GM23338 (cell line): ENCODE measurements around the gene EPHA8. TPM values are rescaled to one million over a fixed set of nuclear protein-coding genes. Genes with fewer than 3 reads are reported as not detected.

ENCODE experiments used
- ATAC-seq: fragments of 200-7000 bp; cut with Tn5 transposase; 3 replicates; pipeline ENCODE4 v1.9.1; 2020
- DNase-seq: peaks from one replicate; pipeline ENCODE4 v3.0.0-alpha.2; 2015; ENCODE audit warnings: low spot score
- H2AFZ ChIP-seq: fragments of 200-600 bp; sonication (generic); 2 replicates; pipeline ENCODE4 v1.8.0; 2016; ENCODE audit warnings: antibody characterized with exemption, mild to moderate bottlenecking, moderate library complexity
- H3F3A ChIP-seq: fragments of 200-600 bp; sonication (generic); replicated peaks from 2 replicates; pipeline ENCODE4 v1.8.0; 2017; ENCODE audit warnings: antibody characterized with exemption, mixed run types, low read depth
- H3K27ac ChIP-seq: fragments of 200-600 bp; sonication (generic); 2 replicates; pipeline ENCODE4 v1.6.1; 2016; ENCODE audit warnings: low read depth
- H3K27me3 ChIP-seq: fragments of 200-600 bp; sonication (generic); 2 replicates; pipeline ENCODE4 v1.8.0; 2016; ENCODE audit warnings: mild to moderate bottlenecking, mixed run types, moderate library complexity; ENCODE audit not compliant: insufficient read depth
- H3K36me3 ChIP-seq: fragments of 200-600 bp; sonication (generic); 2 replicates; pipeline ENCODE4 v1.8.0; 2016; ENCODE audit warnings: mild to moderate bottlenecking; ENCODE audit not compliant: insufficient read depth
- H3K4me1 ChIP-seq: fragments of 200-600 bp; sonication (generic); 2 replicates; pipeline ENCODE4 v1.8.0; 2016; ENCODE audit warnings: mild to moderate bottlenecking, moderate library complexity; ENCODE audit not compliant: insufficient read depth
- H3K4me2 ChIP-seq: fragments of 200-600 bp; sonication (generic); 2 replicates; pipeline ENCODE4 v1.7.1; 2017; ENCODE audit warnings: mixed run types
- H3K4me3 ChIP-seq: fragments of 200-600 bp; sonication (generic); 2 replicates; pipeline ENCODE4 v1.6.1; 2016; ENCODE audit warnings: mixed run types
- H3K79me2 ChIP-seq: fragments of 200-600 bp; sonication (generic); replicated peaks from 2 replicates; pipeline ENCODE4 v1.8.0; 2017; ENCODE audit warnings: mild to moderate bottlenecking; ENCODE audit not compliant: insufficient read depth
- H3K9me2 ChIP-seq: fragments of 200-600 bp; sonication (generic); 2 replicates; pipeline ENCODE4 v1.8.0; 2017; ENCODE audit not compliant: insufficient read depth
- H4K20me1 ChIP-seq: fragments of 200-600 bp; sonication (generic); replicated peaks from 2 replicates; pipeline ENCODE4 v1.8.0; 2017; ENCODE audit warnings: mild to moderate bottlenecking; ENCODE audit not compliant: insufficient read depth
- H3K27ac Mint-ChIP-seq: 2 replicates; pipeline ENCODE4 v1.8.0; 2020; ENCODE audit warnings: inconsistent platforms, mild to moderate bottlenecking, moderate library complexity, mixed read lengths
- H3K27me3 Mint-ChIP-seq: 3 replicates; pipeline ENCODE4 v1.8.0; 2022; ENCODE audit warnings: low read depth, mild to moderate bottlenecking, moderate library complexity, mixed read lengths, inconsistent platforms; ENCODE audit not compliant: insufficient read depth, poor library complexity
- H3K36me3 Mint-ChIP-seq: 3 replicates; pipeline ENCODE4 v1.8.0; 2021; ENCODE audit warnings: low read depth, mild to moderate bottlenecking, inconsistent platforms, moderate library complexity, mixed read lengths
- H3K4me1 Mint-ChIP-seq: 3 replicates; pipeline ENCODE4 v1.8.0; 2020; ENCODE audit warnings: mild to moderate bottlenecking, inconsistent platforms, mixed read lengths
- H3K4me3 Mint-ChIP-seq: 3 replicates; pipeline ENCODE4 v1.8.0; 2021; ENCODE audit warnings: moderate library complexity, mild to moderate bottlenecking, inconsistent platforms, mixed read lengths
- H3K9me3 Mint-ChIP-seq: 3 replicates; pipeline ENCODE4 v1.8.0; 2020; ENCODE audit warnings: moderate library complexity, mild to moderate bottlenecking, inconsistent platforms, mixed read lengths
- JUNB ChIP-seq: IDR thresholded peaks from one replicate; pipeline ENCODE4 v1.6.1; 2016; ENCODE audit warnings: antibody characterized with exemption; ENCODE audit not compliant: unreplicated experiment
- NANOG ChIP-seq: IDR thresholded peaks from 2 replicates; pipeline ENCODE4 v1.6.1; 2016; ENCODE audit warnings: antibody characterized with exemption, borderline replicate concordance
- polyA plus RNA-seq: library from polyadenylated mRNA; unstranded; fragments of >200 nt; fragmentation: Nextera tagmentation; extraction: Ambion mirVana; gene quantifications from 2 replicates; pipeline ENCODE4 v1.2.1, GENCODE V29; 2016
- total RNA-seq: library from RNA; depleted of rRNA; stranded (reverse); fragments of >200 nt; shearing (Covaris generic); gene quantifications from 2 replicates; pipeline ENCODE4 v1.2.3, GENCODE V29; 2014
- TF ChIP-seq, protein P1 (sequence below): IDR thresholded peaks from 2 replicates; pipeline ENCODE4 v1.6.1; 2016; ENCODE audit warnings: antibody characterized with exemption
- TF ChIP-seq, protein P2 (sequence below): IDR thresholded peaks from one replicate; pipeline ENCODE4 v1.6.1; 2018; ENCODE audit warnings: antibody characterized with exemption; ENCODE audit not compliant: unreplicated experiment
- TF ChIP-seq, protein P3 (sequence below), 2 experiments: fragments of 200-600 bp in 1 of 2; sonication (generic) in 1 of 2; conservative IDR thresholded peaks; 2 replicates each; pipeline versions ENCODE4 v1.5.1 to v1.6.1; 2016 to 2017; ENCODE audit warnings: antibody characterized with exemption in 2 of 2, low read depth in 2 of 2, mild to moderate bottlenecking in 2 of 2, moderate library complexity in 1 of 2
- TF ChIP-seq, protein P4 (sequence below): fragments of 250-450 bp; sonication (Bioruptor Pico); IDR thresholded peaks from 2 replicates; pipeline ENCODE4 v1.5.0; 2020; ENCODE audit warnings: mild to moderate bottlenecking, moderate library complexity

EPHA8 gene
- total and polyA plus RNA-seq, 2 experiments from 2014 or later = 2.3 to 5.0 TPM

DNA sequence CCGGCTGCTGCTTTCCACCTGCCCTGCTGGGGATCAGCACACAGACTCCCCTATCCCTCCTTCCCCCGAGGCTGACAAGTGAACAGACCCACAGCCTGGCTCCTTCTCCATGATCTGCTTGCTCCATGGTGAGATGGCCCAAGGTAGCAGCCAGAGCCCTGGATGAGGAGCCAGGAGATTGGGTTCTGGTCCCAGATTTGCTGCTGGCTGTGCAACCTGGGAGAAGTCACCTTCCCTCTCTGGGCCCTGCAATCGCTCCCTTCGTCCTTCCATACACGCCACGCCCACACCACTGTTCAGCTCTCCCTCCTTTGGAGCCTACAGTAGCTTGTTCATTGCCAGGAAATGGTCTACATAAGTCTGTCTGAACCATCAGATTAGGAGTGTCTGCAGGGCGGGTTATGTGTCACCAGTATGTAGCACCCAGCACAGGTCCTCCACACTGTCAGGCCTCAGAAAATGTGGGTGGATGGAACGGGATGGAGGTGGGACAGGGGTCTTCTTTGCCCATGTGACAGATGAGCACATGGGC is 9.2 kb upstream of the EPHA8 start (continued):
- TF ChIP-seq, protein P1, sequence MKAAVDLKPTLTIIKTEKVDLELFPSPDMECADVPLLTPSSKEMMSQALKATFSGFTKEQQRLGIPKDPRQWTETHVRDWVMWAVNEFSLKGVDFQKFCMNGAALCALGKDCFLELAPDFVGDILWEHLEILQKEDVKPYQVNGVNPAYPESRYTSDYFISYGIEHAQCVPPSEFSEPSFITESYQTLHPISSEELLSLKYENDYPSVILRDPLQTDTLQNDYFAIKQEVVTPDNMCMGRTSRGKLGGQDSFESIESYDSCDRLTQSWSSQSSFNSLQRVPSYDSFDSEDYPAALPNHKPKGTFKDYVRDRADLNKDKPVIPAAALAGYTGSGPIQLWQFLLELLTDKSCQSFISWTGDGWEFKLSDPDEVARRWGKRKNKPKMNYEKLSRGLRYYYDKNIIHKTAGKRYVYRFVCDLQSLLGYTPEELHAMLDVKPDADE = no peak
- TF ChIP-seq, protein P2, sequence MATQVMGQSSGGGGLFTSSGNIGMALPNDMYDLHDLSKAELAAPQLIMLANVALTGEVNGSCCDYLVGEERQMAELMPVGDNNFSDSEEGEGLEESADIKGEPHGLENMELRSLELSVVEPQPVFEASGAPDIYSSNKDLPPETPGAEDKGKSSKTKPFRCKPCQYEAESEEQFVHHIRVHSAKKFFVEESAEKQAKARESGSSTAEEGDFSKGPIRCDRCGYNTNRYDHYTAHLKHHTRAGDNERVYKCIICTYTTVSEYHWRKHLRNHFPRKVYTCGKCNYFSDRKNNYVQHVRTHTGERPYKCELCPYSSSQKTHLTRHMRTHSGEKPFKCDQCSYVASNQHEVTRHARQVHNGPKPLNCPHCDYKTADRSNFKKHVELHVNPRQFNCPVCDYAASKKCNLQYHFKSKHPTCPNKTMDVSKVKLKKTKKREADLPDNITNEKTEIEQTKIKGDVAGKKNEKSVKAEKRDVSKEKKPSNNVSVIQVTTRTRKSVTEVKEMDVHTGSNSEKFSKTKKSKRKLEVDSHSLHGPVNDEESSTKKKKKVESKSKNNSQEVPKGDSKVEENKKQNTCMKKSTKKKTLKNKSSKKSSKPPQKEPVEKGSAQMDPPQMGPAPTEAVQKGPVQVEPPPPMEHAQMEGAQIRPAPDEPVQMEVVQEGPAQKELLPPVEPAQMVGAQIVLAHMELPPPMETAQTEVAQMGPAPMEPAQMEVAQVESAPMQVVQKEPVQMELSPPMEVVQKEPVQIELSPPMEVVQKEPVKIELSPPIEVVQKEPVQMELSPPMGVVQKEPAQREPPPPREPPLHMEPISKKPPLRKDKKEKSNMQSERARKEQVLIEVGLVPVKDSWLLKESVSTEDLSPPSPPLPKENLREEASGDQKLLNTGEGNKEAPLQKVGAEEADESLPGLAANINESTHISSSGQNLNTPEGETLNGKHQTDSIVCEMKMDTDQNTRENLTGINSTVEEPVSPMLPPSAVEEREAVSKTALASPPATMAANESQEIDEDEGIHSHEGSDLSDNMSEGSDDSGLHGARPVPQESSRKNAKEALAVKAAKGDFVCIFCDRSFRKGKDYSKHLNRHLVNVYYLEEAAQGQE = no peak

DNA sequence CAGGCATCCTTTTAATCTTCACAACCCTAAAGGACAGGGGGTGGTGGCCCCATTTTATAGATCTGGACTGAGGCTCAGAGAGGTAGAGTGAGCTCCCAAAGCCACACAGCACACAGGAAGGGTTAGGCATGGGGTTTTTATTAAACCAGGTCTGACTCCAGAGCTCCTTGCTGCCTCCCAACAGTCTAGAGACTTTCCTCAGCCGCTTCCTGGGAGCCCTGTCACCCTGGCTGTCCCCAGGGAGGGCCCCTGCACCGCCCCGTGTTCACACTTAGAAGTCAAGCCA is 8.0 kb upstream of the EPHA8 start:
- no peak overlapping the region for H3K4me3 ChIP-seq
- no peak overlapping the region for H3K27ac Mint-ChIP-seq
- H3F3A ChIP-seq = no peaks in the 10 kb centered on the region
- no peak overlapping the region for H3K27ac ChIP-seq
- H3K4me3 Mint-ChIP-seq = no peak overlapping the region
- peaks cover 28% of the 10 kb centered on the region for H3K4me1 ChIP-seq
- no peak for ATAC-seq
- no peaks in the 10 kb centered on the region for H3K9me2 ChIP-seq
- H3K36me3 Mint-ChIP-seq = no peaks in the 10 kb centered on the region
- H3K79me2 ChIP-seq = no peaks in the 10 kb centered on the region
- H4K20me1 ChIP-seq = no peaks in the 10 kb centered on the region
- H3K27me3 ChIP-seq = no peaks in the 10 kb centered on the region
- peaks cover 33% of the 10 kb centered on the region for H3K27me3 Mint-ChIP-seq
- H3K9me3 Mint-ChIP-seq = no peaks in the 10 kb centered on the region
- H2AFZ ChIP-seq = 0 out of 2 replicates have a peak overlapping the region, but pooled peaks have one; percentile 69
- H3K4me1 Mint-ChIP-seq = peaks cover 36% of the 10 kb centered on the region
- no peaks in the 10 kb centered on the region for H3K36me3 ChIP-seq
- DNase-seq = no peak
- H3K4me2 ChIP-seq = peak overlapping the region; percentile 48
- TF ChIP-seq, protein P3, sequence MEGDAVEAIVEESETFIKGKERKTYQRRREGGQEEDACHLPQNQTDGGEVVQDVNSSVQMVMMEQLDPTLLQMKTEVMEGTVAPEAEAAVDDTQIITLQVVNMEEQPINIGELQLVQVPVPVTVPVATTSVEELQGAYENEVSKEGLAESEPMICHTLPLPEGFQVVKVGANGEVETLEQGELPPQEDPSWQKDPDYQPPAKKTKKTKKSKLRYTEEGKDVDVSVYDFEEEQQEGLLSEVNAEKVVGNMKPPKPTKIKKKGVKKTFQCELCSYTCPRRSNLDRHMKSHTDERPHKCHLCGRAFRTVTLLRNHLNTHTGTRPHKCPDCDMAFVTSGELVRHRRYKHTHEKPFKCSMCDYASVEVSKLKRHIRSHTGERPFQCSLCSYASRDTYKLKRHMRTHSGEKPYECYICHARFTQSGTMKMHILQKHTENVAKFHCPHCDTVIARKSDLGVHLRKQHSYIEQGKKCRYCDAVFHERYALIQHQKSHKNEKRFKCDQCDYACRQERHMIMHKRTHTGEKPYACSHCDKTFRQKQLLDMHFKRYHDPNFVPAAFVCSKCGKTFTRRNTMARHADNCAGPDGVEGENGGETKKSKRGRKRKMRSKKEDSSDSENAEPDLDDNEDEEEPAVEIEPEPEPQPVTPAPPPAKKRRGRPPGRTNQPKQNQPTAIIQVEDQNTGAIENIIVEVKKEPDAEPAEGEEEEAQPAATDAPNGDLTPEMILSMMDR (conservative IDR thresholded peaks at IDR 0.05; ENCODE audit: low read depth in 2 of 2) = no peak
- TF ChIP-seq, protein P1 = no peak
- TF ChIP-seq, protein P4, sequence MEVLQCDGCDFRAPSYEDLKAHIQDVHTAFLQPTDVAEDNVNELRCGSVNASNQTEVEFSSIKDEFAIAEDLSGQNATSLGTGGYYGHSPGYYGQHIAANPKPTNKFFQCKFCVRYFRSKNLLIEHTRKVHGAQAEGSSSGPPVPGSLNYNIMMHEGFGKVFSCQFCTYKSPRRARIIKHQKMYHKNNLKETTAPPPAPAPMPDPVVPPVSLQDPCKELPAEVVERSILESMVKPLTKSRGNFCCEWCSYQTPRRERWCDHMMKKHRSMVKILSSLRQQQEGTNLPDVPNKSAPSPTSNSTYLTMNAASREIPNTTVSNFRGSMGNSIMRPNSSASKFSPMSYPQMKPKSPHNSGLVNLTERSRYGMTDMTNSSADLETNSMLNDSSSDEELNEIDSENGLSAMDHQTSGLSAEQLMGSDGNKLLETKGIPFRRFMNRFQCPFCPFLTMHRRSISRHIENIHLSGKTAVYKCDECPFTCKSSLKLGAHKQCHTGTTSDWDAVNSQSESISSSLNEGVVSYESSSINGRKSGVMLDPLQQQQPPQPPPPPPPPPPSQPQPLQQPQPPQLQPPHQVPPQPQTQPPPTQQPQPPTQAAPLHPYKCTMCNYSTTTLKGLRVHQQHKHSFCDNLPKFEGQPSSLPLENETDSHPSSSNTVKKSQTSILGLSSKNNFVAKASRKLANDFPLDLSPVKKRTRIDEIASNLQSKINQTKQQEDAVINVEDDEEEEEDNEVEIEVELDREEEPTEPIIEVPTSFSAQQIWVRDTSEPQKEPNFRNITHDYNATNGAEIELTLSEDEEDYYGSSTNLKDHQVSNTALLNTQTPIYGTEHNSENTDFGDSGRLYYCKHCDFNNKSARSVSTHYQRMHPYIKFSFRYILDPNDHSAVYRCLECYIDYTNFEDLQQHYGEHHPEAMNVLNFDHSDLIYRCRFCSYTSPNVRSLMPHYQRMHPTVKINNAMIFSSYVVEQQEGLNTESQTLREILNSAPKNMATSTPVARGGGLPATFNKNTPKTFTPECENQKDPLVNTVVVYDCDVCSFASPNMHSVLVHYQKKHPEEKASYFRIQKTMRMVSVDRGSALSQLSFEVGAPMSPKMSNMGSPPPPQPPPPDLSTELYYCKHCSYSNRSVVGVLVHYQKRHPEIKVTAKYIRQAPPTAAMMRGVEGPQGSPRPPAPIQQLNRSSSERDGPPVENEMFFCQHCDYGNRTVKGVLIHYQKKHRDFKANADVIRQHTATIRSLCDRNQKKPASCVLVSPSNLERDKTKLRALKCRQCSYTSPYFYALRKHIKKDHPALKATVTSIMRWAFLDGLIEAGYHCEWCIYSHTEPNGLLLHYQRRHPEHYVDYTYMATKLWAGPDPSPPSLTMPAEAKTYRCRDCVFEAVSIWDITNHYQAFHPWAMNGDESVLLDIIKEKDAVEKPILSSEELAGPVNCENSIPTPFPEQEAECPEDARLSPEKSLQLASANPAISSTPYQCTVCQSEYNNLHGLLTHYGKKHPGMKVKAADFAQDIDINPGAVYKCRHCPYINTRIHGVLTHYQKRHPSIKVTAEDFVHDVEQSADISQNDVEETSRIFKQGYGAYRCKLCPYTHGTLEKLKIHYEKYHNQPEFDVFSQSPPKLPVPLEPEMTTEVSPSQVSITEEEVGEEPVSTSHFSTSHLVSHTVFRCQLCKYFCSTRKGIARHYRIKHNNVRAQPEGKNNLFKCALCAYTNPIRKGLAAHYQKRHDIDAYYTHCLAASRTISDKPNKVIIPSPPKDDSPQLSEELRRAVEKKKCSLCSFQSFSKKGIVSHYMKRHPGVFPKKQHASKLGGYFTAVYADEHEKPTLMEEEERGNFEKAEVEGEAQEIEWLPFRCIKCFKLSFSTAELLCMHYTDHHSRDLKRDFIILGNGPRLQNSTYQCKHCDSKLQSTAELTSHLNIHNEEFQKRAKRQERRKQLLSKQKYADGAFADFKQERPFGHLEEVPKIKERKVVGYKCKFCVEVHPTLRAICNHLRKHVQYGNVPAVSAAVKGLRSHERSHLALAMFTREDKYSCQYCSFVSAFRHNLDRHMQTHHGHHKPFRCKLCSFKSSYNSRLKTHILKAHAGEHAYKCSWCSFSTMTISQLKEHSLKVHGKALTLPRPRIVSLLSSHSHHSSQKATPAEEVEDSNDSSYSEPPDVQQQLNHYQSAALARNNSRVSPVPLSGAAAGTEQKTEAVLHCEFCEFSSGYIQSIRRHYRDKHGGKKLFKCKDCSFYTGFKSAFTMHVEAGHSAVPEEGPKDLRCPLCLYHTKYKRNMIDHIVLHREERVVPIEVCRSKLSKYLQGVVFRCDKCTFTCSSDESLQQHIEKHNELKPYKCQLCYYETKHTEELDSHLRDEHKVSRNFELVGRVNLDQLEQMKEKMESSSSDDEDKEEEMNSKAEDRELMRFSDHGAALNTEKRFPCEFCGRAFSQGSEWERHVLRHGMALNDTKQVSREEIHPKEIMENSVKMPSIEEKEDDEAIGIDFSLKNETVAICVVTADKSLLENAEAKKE (CRISPR knock-in tag) = no peak
- TF ChIP-seq JUNB (no peak), NANOG (no peak)
- TF ChIP-seq, protein P2 = no peak
